Right lobe of liver (tissue), 4 donors: ENCODE measurements around the gene HSF4.

ENCODE experiments used
- POLR2A ChIP-seq: fragments of 450-650 bp; IDR thresholded peaks from one replicate; pipeline ENCODE4 v1.6.1; 2017; ENCODE audit warnings: antibody characterized with exemption, mild to moderate bottlenecking
- TF ChIP-seq, protein P1 (sequence below), 4 donors: fragments of 200-600 bp in 3 of 4; fragments of 450-650 bp in 1 of 4; IDR thresholded peaks; one replicate each; pipeline versions ENCODE4 v1.5.1 to v1.8.0; 2016 to 2022; ENCODE audit warnings: antibody characterized with exemption in 4 of 4, mild to moderate bottlenecking in 2 of 4
- donor health status: DM: no; HTN: no; CAD: no.
- donor health status: DM: no; HTN: no; CAD: no.
- donor health status: DM: no; HTN: yes; CAD: no.

DNA sequence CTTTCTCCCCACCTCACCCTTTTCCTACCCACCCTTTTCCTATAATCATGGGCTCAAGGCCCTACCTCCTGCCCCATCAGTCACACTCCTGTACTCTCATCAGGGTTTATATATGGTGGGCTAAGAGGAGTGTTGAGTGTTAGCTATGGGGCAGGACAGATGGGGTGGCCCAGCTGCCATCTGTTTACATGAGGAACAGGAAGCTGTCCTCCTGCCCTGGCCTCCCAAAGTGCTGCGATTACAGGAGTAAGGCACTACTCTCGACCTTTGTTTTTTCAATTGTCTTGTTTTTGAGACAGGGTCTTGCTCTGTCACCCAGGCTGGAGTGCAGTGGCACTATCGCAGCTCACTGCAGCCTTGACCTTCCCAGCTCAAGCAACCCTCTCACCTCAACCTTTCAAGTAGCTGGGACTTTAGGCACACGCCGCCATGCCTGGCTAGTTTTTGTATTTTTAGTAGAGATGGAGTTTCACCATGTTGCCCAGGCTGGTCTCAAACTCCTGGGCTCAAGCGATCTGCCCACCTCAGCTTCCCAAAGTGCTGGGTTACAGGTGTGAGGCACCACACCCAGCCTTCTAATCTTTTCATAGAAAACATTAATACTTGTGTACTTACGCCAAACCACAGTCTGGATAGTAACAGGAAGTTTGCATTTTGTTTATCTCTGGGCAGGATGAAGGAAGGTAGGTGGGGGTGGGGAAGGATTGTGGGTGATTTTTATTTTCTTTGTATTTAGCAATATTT lies 6.5 kb upstream of the HSF4 start:
- TF ChIP-seq, protein P1, sequence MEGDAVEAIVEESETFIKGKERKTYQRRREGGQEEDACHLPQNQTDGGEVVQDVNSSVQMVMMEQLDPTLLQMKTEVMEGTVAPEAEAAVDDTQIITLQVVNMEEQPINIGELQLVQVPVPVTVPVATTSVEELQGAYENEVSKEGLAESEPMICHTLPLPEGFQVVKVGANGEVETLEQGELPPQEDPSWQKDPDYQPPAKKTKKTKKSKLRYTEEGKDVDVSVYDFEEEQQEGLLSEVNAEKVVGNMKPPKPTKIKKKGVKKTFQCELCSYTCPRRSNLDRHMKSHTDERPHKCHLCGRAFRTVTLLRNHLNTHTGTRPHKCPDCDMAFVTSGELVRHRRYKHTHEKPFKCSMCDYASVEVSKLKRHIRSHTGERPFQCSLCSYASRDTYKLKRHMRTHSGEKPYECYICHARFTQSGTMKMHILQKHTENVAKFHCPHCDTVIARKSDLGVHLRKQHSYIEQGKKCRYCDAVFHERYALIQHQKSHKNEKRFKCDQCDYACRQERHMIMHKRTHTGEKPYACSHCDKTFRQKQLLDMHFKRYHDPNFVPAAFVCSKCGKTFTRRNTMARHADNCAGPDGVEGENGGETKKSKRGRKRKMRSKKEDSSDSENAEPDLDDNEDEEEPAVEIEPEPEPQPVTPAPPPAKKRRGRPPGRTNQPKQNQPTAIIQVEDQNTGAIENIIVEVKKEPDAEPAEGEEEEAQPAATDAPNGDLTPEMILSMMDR (IDR thresholded peaks at IDR 0.05), result no peak
- no peak for TF ChIP-seq POLR2A
